ENCODE results near the gene NEURL2.
A peak's percentile ranks its signal among the peaks of the same experiment; 100 is the strongest.

NEURL2 gene

DNA sequence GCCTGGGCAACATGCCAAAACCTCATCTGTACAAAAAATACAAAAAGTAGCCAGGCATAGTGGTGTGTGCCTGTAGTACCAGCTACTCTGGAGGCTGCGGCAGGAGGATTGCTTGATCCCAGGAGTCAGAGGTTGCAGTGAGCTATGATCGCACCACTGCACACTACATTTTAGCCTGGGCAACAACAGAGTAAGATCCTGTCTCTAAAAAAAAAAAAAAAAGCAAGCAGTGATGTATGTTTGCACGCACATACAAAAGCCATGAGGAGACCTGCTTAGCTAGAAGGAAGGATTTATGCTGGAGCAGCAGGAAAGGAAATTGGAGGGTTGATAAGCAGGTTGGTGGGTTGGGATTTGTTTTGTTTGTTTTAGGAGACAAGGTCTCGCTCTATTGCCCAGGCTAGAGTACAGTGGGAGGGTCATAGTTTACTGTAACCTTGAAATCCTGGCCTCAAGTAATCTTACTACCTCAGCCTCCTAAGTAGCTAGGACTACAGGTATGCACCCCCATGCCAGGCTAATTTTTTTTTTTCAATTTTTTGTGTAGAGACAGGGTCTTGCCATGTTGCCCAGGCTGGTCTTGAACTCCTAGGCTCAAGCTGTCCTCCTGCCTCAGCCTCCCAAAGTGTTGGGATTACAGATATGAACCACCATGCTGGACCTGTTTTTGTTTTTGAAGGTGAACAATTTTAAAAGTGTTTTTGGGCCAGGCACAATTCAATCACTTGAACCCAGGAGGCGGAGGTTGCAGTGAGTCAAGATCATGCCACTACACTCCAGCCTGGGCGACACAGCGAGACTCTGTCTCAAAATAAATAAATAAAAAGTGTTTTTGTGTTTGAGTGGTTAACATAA lies 29.6 kb downstream of the NEURL2 start:
- Histone ChIP-seq H3K9me3 (ENCODE audit: severe bottlenecking) (no peaks in the 10 kb centered on the region), H3K27me3 (ENCODE audit: insufficient read depth, poor library complexity, severe bottlenecking) (no peaks in the 10 kb centered on the region), H3K27ac (ENCODE audit: poor library complexity, severe bottlenecking) (peak overlapping the region; percentile 0), H3K36me3 (ENCODE audit: low read depth) (no peaks in the 10 kb centered on the region), H3K4me1 (ENCODE audit: insufficient read depth, poor library complexity, severe bottlenecking) (peaks cover 11% of the 10 kb centered on the region), H3K4me3 (ENCODE audit: severe bottlenecking) (no peak overlapping the region)
- DNase-seq (ENCODE audit: low spot score) = no peak
- TF ChIP-seq CTCF (IDR thresholded peaks at IDR 0.05; ENCODE audit: poor library complexity, severe bottlenecking) = no peak
- no peak for ATAC-seq (ENCODE audit: low read depth)

- H3K4me1 ChIP-seq (ENCODE audit: insufficient read depth, poor library complexity, severe bottlenecking) = peaks cover 15% of the 10 kb centered on the region
These were observed 30.3 kb downstream of the NEURL2 start for GRCh38 chr20:45860560-45861220.

DNA sequence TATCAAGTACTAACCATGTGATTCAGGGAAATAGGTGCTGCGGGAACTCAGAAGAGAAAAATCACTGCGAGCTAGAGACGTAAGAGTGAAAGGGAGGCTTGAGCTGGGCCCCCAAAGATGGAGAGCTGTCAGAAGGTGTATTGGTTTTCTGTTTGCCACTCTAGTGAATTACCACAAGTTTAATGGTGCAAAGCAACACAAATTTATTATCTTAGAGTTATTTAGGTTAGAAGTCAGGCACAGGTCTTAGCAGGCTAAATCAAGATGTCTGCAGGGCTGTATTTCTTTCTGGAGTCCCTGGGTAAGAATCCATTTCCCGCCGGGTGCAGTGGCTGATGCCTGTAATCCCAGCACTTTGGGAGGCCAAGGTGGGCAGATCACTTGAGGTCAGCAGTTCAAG lies 31.1 kb downstream of the NEURL2 start:
- peaks cover 15% of the 10 kb centered on the region for H3K4me1 ChIP-seq (ENCODE audit: insufficient read depth, poor library complexity, severe bottlenecking)
- peaks cover 7% of the 10 kb centered on the region for H3K36me3 ChIP-seq (ENCODE audit: low read depth)
- H3K9me3 ChIP-seq (ENCODE audit: severe bottlenecking) = no peaks in the 10 kb centered on the region
- ATAC-seq (ENCODE audit: low read depth) (no peak), DNase-seq (ENCODE audit: low spot score) (no peak)
- H3K4me3 ChIP-seq (ENCODE audit: severe bottlenecking) = no peak overlapping the region
- H3K27ac ChIP-seq (ENCODE audit: poor library complexity, severe bottlenecking) = no peak overlapping the region
- no peak for TF ChIP-seq CTCF (IDR thresholded peaks at IDR 0.05; ENCODE audit: poor library complexity, severe bottlenecking)
- H3K27me3 ChIP-seq (ENCODE audit: insufficient read depth, poor library complexity, severe bottlenecking) = no peaks in the 10 kb centered on the region

More at GRCh38 chr20:45860560-45861220, 30.3 kb downstream of the NEURL2 start:
- Histone ChIP-seq H3K27ac (ENCODE audit: poor library complexity, severe bottlenecking) (peak overlapping the region; percentile 0), H3K4me3 (ENCODE audit: severe bottlenecking) (no peak overlapping the region), H3K27me3 (ENCODE audit: insufficient read depth, poor library complexity, severe bottlenecking) (no peaks in the 10 kb centered on the region), H3K36me3 (ENCODE audit: low read depth) (no peaks in the 10 kb centered on the region; the same call in 1 of the 2 replicates), H3K9me3 (ENCODE audit: severe bottlenecking) (no peaks in the 10 kb centered on the region)
- no peak for TF ChIP-seq CTCF (IDR thresholded peaks at IDR 0.05; ENCODE audit: poor library complexity, severe bottlenecking)
- ATAC-seq (ENCODE audit: low read depth) (no peak), DNase-seq (ENCODE audit: low spot score) (no peak)

DNA sequence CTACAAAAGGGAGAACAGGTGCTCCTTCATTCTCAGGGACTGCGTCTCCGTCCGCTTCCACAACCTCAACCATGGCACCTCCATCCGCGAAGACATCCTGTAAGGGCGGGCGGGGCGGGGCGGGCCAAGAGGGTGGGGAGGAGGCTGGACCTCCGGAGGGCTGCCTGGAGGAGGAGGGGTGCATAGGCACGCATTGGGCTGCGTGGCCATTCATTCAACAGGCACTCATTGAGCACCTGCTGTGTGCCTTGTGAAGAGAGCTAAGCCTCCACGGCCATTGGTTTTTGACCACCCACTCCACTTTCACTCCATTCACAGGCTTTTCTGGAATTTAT lies 33.2 kb downstream of the NEURL2 start:
- H3K9me3 ChIP-seq (ENCODE audit: severe bottlenecking) = no peaks in the 10 kb centered on the region
- DNase-seq (ENCODE audit: low spot score) (no peak), ATAC-seq (ENCODE audit: low read depth) (peak; percentile 2; the same call in 2 of the 3 replicates)
- H3K36me3 ChIP-seq (ENCODE audit: low read depth) = peaks cover 27% of the 10 kb centered on the region
- no peaks in the 10 kb centered on the region for H3K27me3 ChIP-seq (ENCODE audit: insufficient read depth, poor library complexity, severe bottlenecking)
- peaks cover 15% of the 10 kb centered on the region for H3K4me1 ChIP-seq (ENCODE audit: insufficient read depth, poor library complexity, severe bottlenecking)
- H3K27ac ChIP-seq (ENCODE audit: poor library complexity, severe bottlenecking) = peak overlapping the region; percentile 12
- H3K4me3 ChIP-seq (ENCODE audit: severe bottlenecking) = peak overlapping the region; percentile 83
- TF ChIP-seq CTCF (IDR thresholded peaks at IDR 0.05; ENCODE audit: poor library complexity, severe bottlenecking) = no peak

Data from RWPE2 (cell line).